ENCODE results near the gene IL18BP. TPM values are rescaled to one million over a fixed set of nuclear protein-coding genes. Genes with fewer than 3 reads are reported as not detected.
A peak's percentile ranks its signal among the peaks of the same experiment; 100 is the strongest.

The IL18BP gene
- total and polyA plus RNA-seq, 2 of the 13 experiments (the other 11 are each of a cell fraction or from before 2014, with no cell fraction given): 4.1 to 12.8 TPM

- ATAC-seq: no peak
- intact Hi-C loops (cut with micrococcal nuclease; ENCODE audit: unreplicated experiment): no loop called here
- TF ChIP-seq ZBTB42 (CRISPR knock-in tag; IDR thresholded peaks at IDR 0.05) (0 out of 2 replicates have a peak, but pooled peaks have one; percentile 5), ZSCAN21 (CRISPR knock-in tag; IDR thresholded peaks at IDR 0.05; ENCODE audit: borderline replicate concordance) (no peak)
- TF ChIP-seq, protein P1, sequence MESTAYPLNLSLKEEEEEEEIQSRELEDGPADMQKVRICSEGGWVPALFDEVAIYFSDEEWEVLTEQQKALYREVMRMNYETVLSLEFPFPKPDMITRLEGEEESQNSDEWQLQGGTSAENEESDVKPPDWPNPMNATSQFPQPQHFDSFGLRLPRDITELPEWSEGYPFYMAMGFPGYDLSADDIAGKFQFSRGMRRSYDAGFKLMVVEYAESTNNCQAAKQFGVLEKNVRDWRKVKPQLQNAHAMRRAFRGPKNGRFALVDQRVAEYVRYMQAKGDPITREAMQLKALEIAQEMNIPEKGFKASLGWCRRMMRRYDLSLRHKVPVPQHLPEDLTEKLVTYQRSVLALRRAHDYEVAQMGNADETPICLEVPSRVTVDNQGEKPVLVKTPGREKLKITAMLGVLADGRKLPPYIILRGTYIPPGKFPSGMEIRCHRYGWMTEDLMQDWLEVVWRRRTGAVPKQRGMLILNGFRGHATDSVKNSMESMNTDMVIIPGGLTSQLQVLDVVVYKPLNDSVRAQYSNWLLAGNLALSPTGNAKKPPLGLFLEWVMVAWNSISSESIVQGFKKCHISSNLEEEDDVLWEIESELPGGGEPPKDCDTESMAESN (CRISPR knock-in tag; conservative IDR thresholded peaks at IDR 0.05): 0 out of 2 replicates have a peak, but pooled peaks have one; percentile 10
- ChIA-PET POLR2A (interaction anchor here (0.5 to 2.2 kb wide), 8 partner anchors 11 to 153 kb away, joined by 3 to 24 read pairs (median 4); partner anchors contain the start of genes RNF121 and XNDC1N), CTCF (ENCODE audit: low intra/inter-chr PET ratio, low total read pairs) (no interaction called here)
- Histone ChIP-seq H3K4me1 (ENCODE audit: insufficient read depth, low read length) (peaks cover 63% of the 10 kb centered on the region), H3K36me3 (replicated peaks in 1 of 2; ENCODE audit: control insufficient read depth in 1 of 2, insufficient read depth in 2 of 2, low read length in 2 of 2) (peaks cover 0 to 2% of the 10 kb centered on the region in 2 experiments; a peak in 1 of 5 replicates), H3K27ac (ENCODE audit: extremely low read length, insufficient read depth, low read length) (peak overlapping the region; percentile 92), H4K20me1 (ENCODE audit: insufficient read depth, low read length) (no peaks in the 10 kb centered on the region), H3K4me3 (replicated peaks in 1 of 3; ENCODE audit: insufficient read depth in 1 of 3, low read depth in 2 of 3, low read length in 3 of 3) (no peak overlapping the region; a peak in 1 of 6 replicates), H2AFZ (ENCODE audit: low read length) (no peak overlapping the region), H3K9ac (ENCODE audit: insufficient read depth, low read depth, low read length) (peak overlapping the region; percentile 64; the same call in 1 of the 2 replicates), H3K9me3 (ENCODE audit: low read length) (no peaks in the 10 kb centered on the region), H3K79me2 (ENCODE audit: insufficient read depth, low read length) (peaks cover 70% of the 10 kb centered on the region), H3K27me3 (ENCODE audit: control insufficient read depth in 1 of 2, insufficient read depth in 2 of 2, low read length in 2 of 2) (no peaks in the 10 kb centered on the region), H3K4me2 (ENCODE audit: low read depth, low read length) (peak overlapping the region; percentile 69)
- FAIRE-seq: no peak
- in situ Hi-C loops (cut with HindIII; ENCODE audit: extremely low pct_ligation_motif_present, low pct_unique_long_range_greater_than_20kb): no loop called here
- DNase-seq (ENCODE audit: low spot score): no peak
- 71% methylated on average over 3 of the region's 6 CpGs for WGBS (ENCODE audit: low lambda C conversion rate)
- no TSS peak for BruUV-seq (replicated peaks)
Observed at GRCh38 chr11:71949034-71949433, 49.7 kb upstream of the IL18BP start.

DNA sequence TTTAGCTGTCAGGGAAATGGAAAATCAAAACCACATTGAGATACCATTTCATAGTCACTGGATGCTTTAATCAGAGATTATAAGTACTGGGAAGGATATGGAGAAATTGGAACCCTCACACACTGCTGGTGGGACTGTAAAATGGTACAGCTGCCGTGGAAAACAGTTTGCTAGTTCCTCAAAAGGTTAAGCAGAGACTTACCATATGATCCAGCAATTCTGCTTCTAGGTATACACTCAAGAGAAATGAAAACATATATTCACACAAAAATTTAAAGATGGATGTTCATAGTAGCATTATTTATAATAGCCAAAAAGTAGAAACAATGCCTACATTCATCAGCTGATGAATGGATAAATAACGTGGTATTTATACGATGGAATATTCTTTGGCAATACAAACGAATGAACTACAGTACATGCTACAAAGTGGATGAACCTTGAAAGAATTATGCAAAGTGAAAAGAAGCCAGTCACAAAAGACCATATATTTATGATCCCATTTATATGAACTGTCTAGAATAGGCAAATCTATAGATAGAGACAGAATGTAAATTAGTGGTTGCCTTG lies 46.9 kb upstream of the IL18BP start:
- H3K9ac ChIP-seq (ENCODE audit: insufficient read depth, low read depth, low read length): no peak overlapping the region
- H3K4me2 ChIP-seq (ENCODE audit: low read depth, low read length): no peak overlapping the region
- DNase-seq (ENCODE audit: low spot score) (no peak), ATAC-seq (no peak), FAIRE-seq (no peak)
- H3K79me2 ChIP-seq (ENCODE audit: insufficient read depth, low read length): peaks cover 79% of the 10 kb centered on the region
- POLR2A ChIA-PET: no interaction called here
- no peak overlapping the region for H3K4me3 ChIP-seq (replicated peaks in 1 of 3; ENCODE audit: insufficient read depth in 1 of 3, low read depth in 2 of 3, low read length in 3 of 3)
- CTCF ChIA-PET (ENCODE audit: low intra/inter-chr PET ratio, low total read pairs): no interaction called here
- H3K9me3 ChIP-seq (ENCODE audit: low read length): no peaks in the 10 kb centered on the region
- in situ Hi-C loops (cut with HindIII; ENCODE audit: extremely low pct_ligation_motif_present, low pct_unique_long_range_greater_than_20kb): no loop called here
- no peak overlapping the region for H2AFZ ChIP-seq (ENCODE audit: low read length)
- BruUV-seq (replicated peaks): no TSS peak
- H3K36me3 ChIP-seq (replicated peaks in 1 of 2; ENCODE audit: control insufficient read depth in 1 of 2, insufficient read depth in 2 of 2, low read length in 2 of 2): no peaks in the 10 kb centered on the region; a peak in 1 of 5 replicates
- no peaks in the 10 kb centered on the region for H4K20me1 ChIP-seq (ENCODE audit: insufficient read depth, low read length)
- H3K27ac ChIP-seq (ENCODE audit: extremely low read length, insufficient read depth, low read length): no peak overlapping the region
- peaks cover 35% of the 10 kb centered on the region for H3K4me1 ChIP-seq (ENCODE audit: insufficient read depth, low read length)
- H3K27me3 ChIP-seq (ENCODE audit: control insufficient read depth in 1 of 2, insufficient read depth in 2 of 2, low read length in 2 of 2): no peaks in the 10 kb centered on the region
- intact Hi-C loops (cut with micrococcal nuclease; ENCODE audit: unreplicated experiment): no loop called here
- WGBS (ENCODE audit: low lambda C conversion rate): 92% methylated on average over 4 of the region's 4 CpGs
- no peak for TF ChIP-seq ZNF879 (CRISPR knock-in tag; IDR thresholded peaks at IDR 0.05)
- TF ChIP-seq ARHGAP35 (CRISPR knock-in tag; IDR thresholded peaks at IDR 0.05; ENCODE audit: borderline replicate concordance): no peak
- TF ChIP-seq ZNF160 (CRISPR knock-in tag; IDR thresholded peaks at IDR 0.05): no peak
- TF ChIP-seq MIER3 (CRISPR knock-in tag; IDR thresholded peaks at IDR 0.05; ENCODE audit: borderline replicate concordance): no peak
- TF ChIP-seq, protein P2, sequence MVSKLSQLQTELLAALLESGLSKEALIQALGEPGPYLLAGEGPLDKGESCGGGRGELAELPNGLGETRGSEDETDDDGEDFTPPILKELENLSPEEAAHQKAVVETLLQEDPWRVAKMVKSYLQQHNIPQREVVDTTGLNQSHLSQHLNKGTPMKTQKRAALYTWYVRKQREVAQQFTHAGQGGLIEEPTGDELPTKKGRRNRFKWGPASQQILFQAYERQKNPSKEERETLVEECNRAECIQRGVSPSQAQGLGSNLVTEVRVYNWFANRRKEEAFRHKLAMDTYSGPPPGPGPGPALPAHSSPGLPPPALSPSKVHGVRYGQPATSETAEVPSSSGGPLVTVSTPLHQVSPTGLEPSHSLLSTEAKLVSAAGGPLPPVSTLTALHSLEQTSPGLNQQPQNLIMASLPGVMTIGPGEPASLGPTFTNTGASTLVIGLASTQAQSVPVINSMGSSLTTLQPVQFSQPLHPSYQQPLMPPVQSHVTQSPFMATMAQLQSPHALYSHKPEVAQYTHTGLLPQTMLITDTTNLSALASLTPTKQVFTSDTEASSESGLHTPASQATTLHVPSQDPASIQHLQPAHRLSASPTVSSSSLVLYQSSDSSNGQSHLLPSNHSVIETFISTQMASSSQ (IDR thresholded peaks at IDR 0.05; ENCODE audit: low read depth): no peak
- TF ChIP-seq, protein P2 (CRISPR knock-in tag; IDR thresholded peaks at IDR 0.05; ENCODE audit: borderline replicate concordance): no peak
- no peak for TF ChIP-seq NFIB (CRISPR knock-in tag; IDR thresholded peaks at IDR 0.05; ENCODE audit: borderline replicate concordance)
